ENCODE measurements around the gene BTNL2. TPM values are rescaled to one million over a fixed set of nuclear protein-coding genes. Genes with fewer than 3 reads are reported as not detected.

The BTNL2 gene
- total and polyA plus RNA-seq, 9 of the 15 experiments (the other 6 are each of a cell fraction or from before 2014, with no cell fraction given), result not detected

GRCh38 chr6:32386040-32386439, 20.9 kb downstream of the BTNL2 start:
- ATAC-seq, result no peak
- Histone ChIP-seq H3K79me2 (ENCODE audit: control insufficient read depth, insufficient read depth, low read length) (no peaks in the 10 kb centered on the region), H3K9me3 (replicated peaks; ENCODE audit: control insufficient read depth, insufficient read depth, low read depth, low read length) (no peaks in the 10 kb centered on the region), H3K4me2 (ENCODE audit: insufficient read depth, low read length) (no peak overlapping the region), H3K27me3 (ENCODE audit: control insufficient read depth in 2 of 2, insufficient read depth in 2 of 2, low read length in 2 of 2) (peaks cover 0 to 9% of the 10 kb centered on the region in 2 experiments; a peak in 2 of 5 replicates), H3K9ac (ENCODE audit: insufficient read depth in 1 of 2, low read depth in 2 of 2, low read length in 2 of 2) (no peak overlapping the region), H3K4me3 (no peak overlapping the region), H2AFZ (ENCODE audit: low read depth, low read length) (no peak overlapping the region), H3K9me1 (ENCODE audit: control insufficient read depth, insufficient read depth, low read length) (no peaks in the 10 kb centered on the region), H3K36me3 (ENCODE audit: control insufficient read depth, insufficient read depth, low read length) (no peaks in the 10 kb centered on the region), H3K4me1 (replicated peaks in 1 of 2; ENCODE audit: control insufficient read depth in 2 of 2, insufficient read depth in 2 of 2, low read length in 2 of 2) (no peaks in the 10 kb centered on the region), H3K27ac (ENCODE audit: extremely low read depth, low read depth, low read length) (no peak overlapping the region), H4K20me1 (replicated peaks; ENCODE audit: control insufficient read depth, insufficient read depth, low read length) (no peaks in the 10 kb centered on the region)
- 0% methylated on average over 1 of the region's 1 CpG for WGBS (ENCODE audit: insufficient coverage, low coverage, missing lambda C conversion rate)
- no peak for FAIRE-seq
- CTCF ChIA-PET (ENCODE audit: low intra/inter-chr PET ratio), result no interaction called here
- no TSS peak for BruUV-seq (replicated peaks)
- intact Hi-C loops (cut with micrococcal nuclease) (no loop called here), in situ Hi-C loops (cut with MboI) (no loop called here)
- DNase-seq (ENCODE audit: extremely low read depth in 1 of 4, low spot score in 3 of 4), result no peak
- POLR2A ChIA-PET, result no interaction called here
- TF ChIP-seq, protein P1, sequence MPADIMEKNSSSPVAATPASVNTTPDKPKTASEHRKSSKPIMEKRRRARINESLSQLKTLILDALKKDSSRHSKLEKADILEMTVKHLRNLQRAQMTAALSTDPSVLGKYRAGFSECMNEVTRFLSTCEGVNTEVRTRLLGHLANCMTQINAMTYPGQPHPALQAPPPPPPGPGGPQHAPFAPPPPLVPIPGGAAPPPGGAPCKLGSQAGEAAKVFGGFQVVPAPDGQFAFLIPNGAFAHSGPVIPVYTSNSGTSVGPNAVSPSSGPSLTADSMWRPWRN (IDR thresholded peaks at IDR 0.05; ENCODE audit: low read depth), result no peak
- peak; percentile 50 for TF ChIP-seq PCBP1 (IDR thresholded peaks at IDR 0.05; ENCODE audit: low read depth, low read length, poor library complexity, severe bottlenecking)
- TF ChIP-seq E2F5 (CRISPR knock-in tag; IDR thresholded peaks at IDR 0.05), result no peak
- TF ChIP-seq ZFP36 (IDR thresholded peaks at IDR 0.05; ENCODE audit: low read depth, low read length, partially characterized antibody), result no peak
- TF ChIP-seq NR0B1 (IDR thresholded peaks at IDR 0.05; ENCODE audit: partially characterized antibody), result no peak
- TF ChIP-seq STAT5A (IDR thresholded peaks at IDR 0.05; ENCODE audit: borderline replicate concordance, low read length), result no peak
- TF ChIP-seq POLR3G (IDR thresholded peaks at IDR 0.05; ENCODE audit: extremely low read depth, insufficient read length, insufficient replicate concordance), result no peak
- TF ChIP-seq FOXM1 (IDR thresholded peaks at IDR 0.05; ENCODE audit: low read depth), result no peak
- no peak for TF ChIP-seq FOXM1 (CRISPR knock-in tag; IDR thresholded peaks at IDR 0.05; ENCODE audit: low read depth)
- TF ChIP-seq ARID1B (IDR thresholded peaks at IDR 0.05), result no peak
- no peak for TF ChIP-seq ZKSCAN8 (CRISPR knock-in tag; IDR thresholded peaks at IDR 0.05)
- no peak for TF ChIP-seq ZNF253 (CRISPR knock-in tag; conservative IDR thresholded peaks at IDR 0.05)
- TF ChIP-seq GATAD2A (IDR thresholded peaks at IDR 0.05), result no peak
- TF ChIP-seq ZFP91 (CRISPR knock-in tag; IDR thresholded peaks at IDR 0.05), result no peak
- no peak for TF ChIP-seq ZNF507 (tag; conservative IDR thresholded peaks at IDR 0.05)
- TF ChIP-seq GTF3C2 (IDR thresholded peaks at IDR 0.05; ENCODE audit: borderline replicate concordance, extremely low read depth, insufficient read length), result no peak
- TF ChIP-seq ZNF408 (CRISPR knock-in tag; IDR thresholded peaks at IDR 0.05; ENCODE audit: low read depth), result no peak
